K562 (cell line): ENCODE measurements around the gene LPCAT1. TPM values are rescaled to one million over a fixed set of nuclear protein-coding genes. Genes with fewer than 3 reads are reported as not detected.

Source experiments
- CBX3 ChIP-seq, 2 experiments: IDR thresholded peaks; 1 replicate in 1 of 2; 2 replicates in 1 of 2; pipeline ENCODE4 v1.6.1; 2012; ENCODE audit warnings: inconsistent platforms in 2 of 2, low read length in 2 of 2, borderline replicate concordance in 1 of 2, control low read depth in 1 of 2
- EGR1 ChIP-seq: fragments of 450-650 bp; conservative IDR thresholded peaks from 2 replicates; pipeline ENCODE4 v1.6.1; 2017; ENCODE audit warnings: mild to moderate bottlenecking
- POLR3G ChIP-seq: IDR thresholded peaks from 2 replicates; pipeline ENCODE4 v1.6.1; 2011; ENCODE audit not compliant: insufficient read length, insufficient replicate concordance; ENCODE audit errors: extremely low read depth
- REST ChIP-seq, 2 experiments: fragments of 450-650 bp; formaldehyde crosslinking in 1 of 2; IDR thresholded peaks; 2 replicates each; pipeline versions ENCODE4 v1.4.0 to v1.6.1; 2014 to 2020; ENCODE audit warnings: mild to moderate bottlenecking in 2 of 2, borderline replicate concordance in 1 of 2, low read depth in 1 of 2
- SRSF9 ChIP-seq: fragments of 200-400 bp; formaldehyde crosslinking; IDR thresholded peaks from 2 replicates; pipeline ENCODE4 v1.6.1; 2017; ENCODE audit warnings: low read depth, low read length, borderline replicate concordance
- YBX1 ChIP-seq: fragments of 450-650 bp; IDR thresholded peaks from 2 replicates; pipeline ENCODE4 v1.7.1; 2016; ENCODE audit warnings: mild to moderate bottlenecking
- ZBTB40 ChIP-seq, 2 experiments: fragments of 450-650 bp in 1 of 2; sonication (generic) in 1 of 2; formaldehyde crosslinking in 1 of 2; IDR thresholded peaks; 2 replicates each; pipeline versions ENCODE4 v1.7.1 to v1.9.0; 2016 to 2022; ENCODE audit warnings: inconsistent platforms in 1 of 2, mild to moderate bottlenecking in 1 of 2, missing genetic modification reagents in 1 of 2
- ZFP1 ChIP-seq: fragments of 450-650 bp; formaldehyde crosslinking; IDR thresholded peaks from 2 replicates; pipeline ENCODE4 v1.4.0; 2020; ENCODE audit warnings: mild to moderate bottlenecking, mixed read lengths
- ZNF436 ChIP-seq: fragments of 250-450, 450-650 bp; sonication (Bioruptor Pico); formaldehyde crosslinking; IDR thresholded peaks from 2 replicates; pipeline ENCODE4 v1.7.0; 2020; ENCODE audit warnings: mild to moderate bottlenecking
- ZNF644 ChIP-seq: fragments of 200-800 bp; sonication (Bioruptor generic); IDR thresholded peaks from 2 replicates; pipeline ENCODE4 v1.6.1; 2016; ENCODE audit warnings: low read depth, missing genetic modification characterization, missing compliant biosample characterization
- polyA plus RNA-seq, 8 experiments: library from polyadenylated mRNA; depleted of rRNA in 4 of 8; stranded (reverse) in 5 of 8; unstranded in 3 of 8; fragments of >200 nt; fragmentation: Nextera tagmentation in 2 of 8; fragmentation: Illumina TruSeq in 1 of 8; extraction: Ambion mirVana in 2 of 8; extraction: Trizol in 1 of 8; gene quantifications; 2 replicates each; pipeline versions ENCODE4 v1.2.1 to v1.2.3, GENCODE V29; 2011 to 2014; ENCODE audit warnings: inconsistent platforms in 1 of 8, missing spikeins in 1 of 8
- total RNA-seq, 7 experiments: library from RNA; depleted of rRNA in 6 of 7; stranded (reverse); fragments of >200 nt in 6 of 7; fragmentation: Illumina TruSeq in 2 of 7; extraction: Trizol in 2 of 7; gene quantifications; 2 replicates each; pipeline versions ENCODE4 v1.2.1 to v1.2.3, GENCODE V29; 2011 to 2021; ENCODE audit warnings: low replicate concordance in 1 of 7

Gene LPCAT1
- total and polyA plus RNA-seq, 9 of the 15 experiments (the other 6 are each of a cell fraction or from before 2014, with no cell fraction given): 0.14 to 18.4 (median 13.9) TPM

- TF ChIP-seq ZBTB40 (IDR thresholded peaks at IDR 0.05) (no peak), ZBTB40 (CRISPR knock-in tag; IDR thresholded peaks at IDR 0.05) (no peak), CBX3 (IDR thresholded peaks at IDR 0.05; ENCODE audit: borderline replicate concordance in 1 of 2, low read length in 2 of 2) (no peak), ZNF644 (no peak), REST (IDR thresholded peaks at IDR 0.05; ENCODE audit: borderline replicate concordance) (peak; percentile 83), REST (CRISPR knock-in tag; IDR thresholded peaks at IDR 0.05; ENCODE audit: low read depth) (no peak), YBX1 (no peak), ZFP1 (no peak), EGR1 (no peak; the same call in 1 of the 2 replicates), POLR3G (no peak), SRSF9 (no peak), ZNF436 (CRISPR knock-in tag) (no peak)
Measured at GRCh38 chr5:1479581-1480188, 44.1 kb downstream of the LPCAT1 start (continued).
